Esophagus squamous epithelium (tissue), 5 donors: ENCODE data around the gene LRRC52. TPM values are rescaled to one million over a fixed set of nuclear protein-coding genes. Genes with fewer than 3 reads are reported as not detected.

Source experiments
- DNase-seq: peaks from one replicate; lab custom pipeline; 2025; lab: John Stamatoyannopoulos, UW
- H3K27ac ChIP-seq, 4 donors: fragments of 200-600 bp; sonication (generic); one replicate each; pipeline ENCODE4 v1.5.1; 2016 to 2019; ENCODE audit warnings: mild to moderate bottlenecking in 1 of 4
- H3K27me3 ChIP-seq, 4 donors: fragments of 200-600 bp; sonication (generic); 1 replicate in 3 of 4; 2 replicates in 1 of 4; pipeline versions ENCODE4 v1.5.1 to v1.6.0; 2017 to 2021; ENCODE audit warnings: antibody characterized with exemption in 1 of 4
- H3K36me3 ChIP-seq, 3 donors: fragments of 200-600 bp; sonication (generic); one replicate each; pipeline ENCODE4 v1.5.1; 2016 to 2019
- H3K4me1 ChIP-seq, 3 donors: fragments of 200-600 bp; sonication (generic); one replicate each; pipeline ENCODE4 v1.5.1; 2017 to 2019
- H3K4me3 ChIP-seq, 4 donors: fragments of 200-600 bp; sonication (generic); 1 replicate in 3 of 4; 2 replicates in 1 of 4; pipeline ENCODE4 v1.5.1; 2016 to 2019; ENCODE audit warnings: mild to moderate bottlenecking in 2 of 4, moderate library complexity in 1 of 4
- H3K9me3 ChIP-seq, 3 donors: fragments of 200-600 bp; sonication (generic); one replicate each; pipeline ENCODE4 v1.5.1; 2016 to 2019
- CTCF ChIP-seq, 6 experiments: fragments of 450-650 bp in 4 of 6; fragments of 200-600 bp in 2 of 6; sonication (generic) in 2 of 6; IDR thresholded peaks; one replicate each; pipeline ENCODE4 v1.5.1; 2016 to 2019; ENCODE audit warnings: antibody characterized with exemption in 6 of 6, mild to moderate bottlenecking in 4 of 6, moderate library complexity in 4 of 6
- POLR2A ChIP-seq, 4 donors: fragments of 450-650 bp; IDR thresholded peaks; one replicate each; pipeline ENCODE4 v1.6.1; 2017; ENCODE audit warnings: antibody characterized with exemption in 4 of 4, mild to moderate bottlenecking in 4 of 4, moderate library complexity in 3 of 4
- WGBS, 2 donors: methylation state at CpG; one replicate each; pipeline ENCODE4 v1.1.5; 2018; 5-methylcytosine and 5-hydroxymethylcytosine counted together
- intact Hi-C: fragments of 100-400 bp; cut with DNase I; formaldehyde crosslinking; loops from one replicate; pipeline ENCODE4 v1.15.0; 2022
- total RNA-seq, 4 donors: library from RNA; depleted of rRNA; stranded (reverse); fragments of >200 nt; gene quantifications; one replicate each; pipeline ENCODE4 v1.1.0, GENCODE V29; 2016
- donor health status: DM: yes; HTN: yes; CAD: no.

Gene LRRC52, protein sequence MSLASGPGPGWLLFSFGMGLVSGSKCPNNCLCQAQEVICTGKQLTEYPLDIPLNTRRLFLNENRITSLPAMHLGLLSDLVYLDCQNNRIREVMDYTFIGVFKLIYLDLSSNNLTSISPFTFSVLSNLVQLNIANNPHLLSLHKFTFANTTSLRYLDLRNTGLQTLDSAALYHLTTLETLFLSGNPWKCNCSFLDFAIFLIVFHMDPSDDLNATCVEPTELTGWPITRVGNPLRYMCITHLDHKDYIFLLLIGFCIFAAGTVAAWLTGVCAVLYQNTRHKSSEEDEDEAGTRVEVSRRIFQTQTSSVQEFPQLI
- total RNA-seq = not detected

- Histone ChIP-seq H3K9me3 (no peaks in the 10 kb centered on the region), H3K4me1 (peaks cover 0 to 10% (median 5%) of the 10 kb centered on the region in 3 donors), H3K36me3 (no peaks in the 10 kb centered on the region), H3K27me3 (peaks cover 0 to 31% (median 0%) of the 10 kb centered on the region in 4 donors), H3K4me3 (peak within 1 kb of the TSS in 1 of 4 donors; percentile 18), H3K27ac (no peak within 1 kb of the TSS)
- intact Hi-C loops = no loop called here
- no peak for TF ChIP-seq POLR2A (IDR thresholded peaks at IDR 0.05)
- TF ChIP-seq CTCF (IDR thresholded peaks at IDR 0.05) = no peak
- 11 to 75% methylated on average over 2 to 10 of the region's 12 CpGs for WGBS, 2 donors
- DNase-seq = no peak
These were observed at the start of gene LRRC52 for GRCh38 chr1:165543532-165544438. Gene LRRC52 (plus strand): TSS chr1:165544000. CDS start chr1:165544297, 297 bp downstream.

DNA sequence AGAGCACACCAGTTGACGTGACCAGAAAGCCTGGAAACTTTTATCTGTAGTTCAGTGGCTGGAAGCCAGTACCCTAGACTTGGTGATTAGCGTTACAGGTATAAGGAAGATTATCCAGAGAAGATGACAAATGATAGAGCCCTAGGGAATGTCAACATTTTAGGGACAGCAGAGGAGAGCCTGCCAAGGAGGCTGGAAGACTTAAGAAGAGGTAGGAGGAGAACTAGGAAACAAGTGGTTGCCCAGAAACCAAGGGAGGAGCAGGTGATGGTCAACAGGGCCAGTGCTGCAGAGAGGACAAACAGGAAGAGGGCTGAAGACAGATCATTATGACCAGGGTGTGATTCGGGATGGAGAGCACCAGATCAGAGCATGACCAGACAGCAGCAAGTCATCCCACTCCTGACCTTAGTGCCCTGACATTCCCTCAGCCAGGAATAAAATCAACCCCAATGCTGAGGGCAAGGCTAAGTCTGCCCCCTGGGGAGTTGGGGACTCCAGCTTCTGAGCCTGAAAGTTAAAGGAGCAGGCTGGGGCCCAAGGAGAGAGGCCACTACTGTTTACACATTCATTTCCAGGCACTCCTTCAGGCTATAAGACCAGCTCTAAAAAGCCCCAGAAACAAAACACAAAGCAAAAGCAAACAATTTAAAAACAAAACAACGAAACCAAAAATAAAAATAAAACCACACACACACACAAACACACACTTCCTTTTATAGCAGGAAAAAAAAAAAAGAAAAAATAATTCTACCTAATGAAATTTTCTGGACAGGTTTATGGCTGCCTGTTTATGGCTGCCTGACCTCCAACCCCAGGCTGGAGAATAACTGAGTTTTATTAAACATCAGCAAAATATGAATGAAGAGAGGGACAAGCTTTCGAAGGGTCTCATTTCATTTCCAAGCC, 48.6 kb upstream of the LRRC52 start:
- no peak for DNase-seq
- H3K4me3 ChIP-seq = no peak overlapping the region
- H3K9me3 ChIP-seq = no peaks in the 10 kb centered on the region
- TF ChIP-seq POLR2A (IDR thresholded peaks at IDR 0.05) = no peak
- TF ChIP-seq CTCF (IDR thresholded peaks at IDR 0.05) = no peak
- no peaks in the 10 kb centered on the region for H3K36me3 ChIP-seq
- intact Hi-C loops = no loop called here
- no peaks in the 10 kb centered on the region for H3K4me1 ChIP-seq
- WGBS, 2 donors = 38 to 51% methylated on average over 5 of the region's 5 CpGs
- no peak overlapping the region for H3K27ac ChIP-seq
- no peaks in the 10 kb centered on the region for H3K27me3 ChIP-seq

- Histone ChIP-seq H3K27ac (no peak overlapping the region), H3K27me3 (no peaks in the 10 kb centered on the region), H3K9me3 (no peaks in the 10 kb centered on the region), H3K36me3 (no peaks in the 10 kb centered on the region), H3K4me3 (no peak overlapping the region), H3K4me1 (no peaks in the 10 kb centered on the region)
- no peak for DNase-seq
- WGBS, 2 donors = 66 to 81% methylated on average over 3 of the region's 3 CpGs
- TF ChIP-seq CTCF (IDR thresholded peaks at IDR 0.05) (no peak), POLR2A (IDR thresholded peaks at IDR 0.05) (no peak)
- intact Hi-C loops = no loop called here
These were observed 48.0 kb upstream of the LRRC52 start for GRCh38 chr1:165495858-165496205.

DNA sequence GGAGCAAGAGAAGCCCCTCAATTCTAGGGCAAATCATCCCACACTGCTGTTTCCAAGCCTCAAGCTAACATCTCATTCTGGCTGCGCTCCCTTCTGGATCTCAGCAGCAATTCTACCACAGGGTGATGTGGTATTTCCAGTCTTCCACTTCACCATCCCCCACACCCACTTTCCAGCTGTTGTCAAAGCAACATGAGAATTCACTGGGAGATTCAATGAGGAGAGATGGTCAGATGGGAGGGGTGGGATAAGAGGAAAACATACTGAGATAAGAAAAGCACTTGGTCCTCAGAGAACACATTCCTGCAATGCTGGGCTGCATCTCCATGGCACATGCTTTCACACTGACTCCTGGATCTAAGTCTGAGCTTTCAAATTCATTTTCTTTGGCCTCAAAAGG, 47.3 kb upstream of the LRRC52 start:
- intact Hi-C loops = no loop called here
- H3K27ac ChIP-seq = no peak overlapping the region
- no peaks in the 10 kb centered on the region for H3K27me3 ChIP-seq
- 100% methylated on average over 1 of the region's 1 CpG for WGBS, 2 donors
- TF ChIP-seq POLR2A (IDR thresholded peaks at IDR 0.05) = no peak
- no peaks in the 10 kb centered on the region for H3K9me3 ChIP-seq
- no peak overlapping the region for H3K4me3 ChIP-seq
- no peaks in the 10 kb centered on the region for H3K4me1 ChIP-seq
- no peak for DNase-seq
- H3K36me3 ChIP-seq = no peaks in the 10 kb centered on the region
